HS-5 (cell line): ENCODE measurements around the gene SLC66A1.

Experiments
- DNase-seq: peaks from one replicate; pipeline ENCODE4 v3.0.0-alpha.2; 2012; ENCODE audit warnings: low read depth

Gene SLC66A1

GRCh38 chr1:19305880-19306279, 6.2 kb upstream of the SLC66A1 start:
- no peak for DNase-seq

GRCh38 chr1:19306941-19307340, 5.2 kb upstream of the SLC66A1 start:
- DNase-seq: no peak

GRCh38 chr1:19307794-19308508, 4.2 kb upstream of the SLC66A1 start:
- no peak for DNase-seq

GRCh38 chr1:19308509-19308907, 3.6 kb upstream of the SLC66A1 start:
- no peak for DNase-seq

GRCh38 chr1:19309123-19309813, 2.9 kb upstream of the SLC66A1 start:
- DNase-seq: peak; percentile 31

- DNase-seq: no peak
Observed at GRCh38 chr1:19310061-19310460, 2.1 kb upstream of the SLC66A1 start.

GRCh38 chr1:19310720-19311502, 1.2 kb upstream of the SLC66A1 start:
- no peak for DNase-seq

GRCh38 chr1:19311503-19311930, 609 bp upstream of the SLC66A1 start:
- no peak for DNase-seq

- no peak for DNase-seq
Observed at GRCh38 chr1:19312782-19313635, 883 bp downstream of the SLC66A1 start.

- DNase-seq: no peak
Observed at GRCh38 chr1:19313636-19313959, 1.5 kb downstream of the SLC66A1 start.

GRCh38 chr1:19313961-19314882, 2.1 kb downstream of the SLC66A1 start:
- no peak for DNase-seq

GRCh38 chr1:19315378-19316198, 3.5 kb downstream of the SLC66A1 start:
- no peak for DNase-seq

- no peak for DNase-seq
Observed at GRCh38 chr1:19317126-19317910, 5.2 kb downstream of the SLC66A1 start.

GRCh38 chr1:19319196-19319595, 7.1 kb downstream of the SLC66A1 start:
- no peak for DNase-seq

- DNase-seq: no peak
Observed at GRCh38 chr1:19321071-19321470, 8.9 kb downstream of the SLC66A1 start.

GRCh38 chr1:19322481-19322880, 10.4 kb downstream of the SLC66A1 start:
- no peak for DNase-seq

GRCh38 chr1:19323987-19324664, 12.0 kb downstream of the SLC66A1 start:
- no peak for DNase-seq

- DNase-seq: no peak
Observed at GRCh38 chr1:19324665-19324990, 12.5 kb downstream of the SLC66A1 start.
